Motor neuron (in vitro differentiated cells): Measurements from ENCODE around the gene ANXA11. TPM values are rescaled to one million over a fixed set of nuclear protein-coding genes. Genes with fewer than 3 reads are reported as not detected.

Experiments used
- ATAC-seq, 8 experiments: fragments of 200-7000 bp; cut with Tn5 transposase; replicated peaks in 6 of 8; 2 replicates each; pipeline ENCODE4 v1.8.0; 2021; ENCODE audit warnings: mild to moderate bottlenecking in 8 of 8, moderate library complexity in 8 of 8
- H3K27ac ChIP-seq, 2 donors: fragments of 250-450 bp; sonication (Bioruptor Pico); 2 replicates each; pipeline ENCODE4 v1.9.0; 2021; ENCODE audit warnings: antibody characterized with exemption in 2 of 2, mild to moderate bottlenecking in 2 of 2, moderate library complexity in 1 of 2
- H3K4me1 ChIP-seq, 2 donors: fragments of 250-450 bp; sonication (Bioruptor Pico); replicated peaks in 1 of 2; 2 replicates each; pipeline ENCODE4 v1.6.1; 2021; ENCODE audit warnings: antibody characterized with exemption in 2 of 2, mild to moderate bottlenecking in 2 of 2, moderate library complexity in 1 of 2
- H3K4me3 ChIP-seq, 5 donors: fragments of 250-450 bp; sonication (Bioruptor Pico); 2 replicates each; pipeline ENCODE4 v1.9.0; 2021; ENCODE audit warnings: antibody characterized with exemption in 5 of 5, mild to moderate bottlenecking in 5 of 5, moderate library complexity in 4 of 5
- WGBS, 10 experiments: fragments of 450-650 bp; shearing (Covaris generic); methylation state at CpG; one replicate each; pipeline ENCODE4 v1.0.0; 2022; 5-methylcytosine and 5-hydroxymethylcytosine counted together
- in situ Hi-C, 9 experiments: fragments of 400-800 bp; cut with MboI; loops; one replicate each; pipeline ENCODE4 v1.15.0; 2021; ENCODE audit warnings: low sequenced_read_pairs in 9 of 9, low pct_unique_long_range_greater_than_20kb in 2 of 9; ENCODE audit not compliant: unreplicated experiment in 9 of 9
- total RNA-seq, 8 experiments: library from RNA; unstranded; fragments of 300-600 nt; gene quantifications; 2 replicates each; pipeline versions ENCODE4 v1.2.3 to v1.2.4, GENCODE V29; 2022

ANXA11 gene
- total RNA-seq, 8 experiments from 2014 or later, result 4.9 to 197 (median 37.4) TPM

- Histone ChIP-seq H3K4me1 (no peaks in the 10 kb centered on the region), H3K4me3 (no peak overlapping the region), H3K27ac (no peak overlapping the region)
- in situ Hi-C loops, result no loop called here
- no peak for ATAC-seq
Observed at GRCh38 chr10:80122110-80122710, 83.1 kb downstream of the ANXA11 start.

GRCh38 chr10:80118669-80119068 lies 86.7 kb downstream of the ANXA11 start:
- Histone ChIP-seq H3K4me1 (no peaks in the 10 kb centered on the region), H3K4me3 (no peak overlapping the region), H3K27ac (no peak overlapping the region)
- no peak for ATAC-seq
- 33 to 90% (median 84%) methylated on average over 1 to 3 of the region's 4 CpGs; no CpG with 5 or more reads in 2 of the 10 experiments for WGBS, 10 experiments
- in situ Hi-C loops, result no loop called here

- H3K4me3 ChIP-seq, result no peak overlapping the region
- 67 to 100% (median 95%) methylated on average over 1 of the region's 1 CpG; no CpG with 5 or more reads in 2 of the 10 experiments for WGBS, 10 experiments
- ATAC-seq, result no peak
- in situ Hi-C loops, result no loop called here
- H3K4me1 ChIP-seq, result no peaks in the 10 kb centered on the region
- no peak overlapping the region for H3K27ac ChIP-seq
Observed at GRCh38 chr10:80110986-80111385, 94.4 kb downstream of the ANXA11 start.

GRCh38 chr10:80108576-80109239 lies 96.6 kb downstream of the ANXA11 start:
- in situ Hi-C loops, result no loop called here
- Histone ChIP-seq H3K4me3 (no peak overlapping the region), H3K27ac (no peak overlapping the region), H3K4me1 (no peaks in the 10 kb centered on the region)
- ATAC-seq, result no peak
- WGBS, 10 experiments, result 29 to 100% (median 77%) methylated on average over 1 to 8 of the region's 8 CpGs

GRCh38 chr10:80104066-80104926 lies 101.0 kb downstream of the ANXA11 start:
- no peak overlapping the region for H3K27ac ChIP-seq
- no peaks in the 10 kb centered on the region for H3K4me1 ChIP-seq
- in situ Hi-C loops, result no loop called here
- 2 to 100% (median 86%) methylated on average over 1 to 8 of the region's 10 CpGs for WGBS, 10 experiments
- ATAC-seq, result peak in 5 of 8 experiments; percentile 62 to 99 (median 96)
- H3K4me3 ChIP-seq, result no peak overlapping the region

Other genes starting within 250 kb of the ANXA11 start
- 10 to 100 TPM in 6 of 8 experiments, 1 to 10 TPM in 2; 8.9 to 28.5 (median 15.1) TPM for gene TMEM254, start 126.9 kb downstream of the ANXA11 start, total RNA-seq
- gene PLAC9, start 72.8 kb downstream of the ANXA11 start, total RNA-seq, result 10 to 100 TPM in 3 of 8 experiments, 1 to 10 TPM in 1, under 1 TPM in 3, not detected in 1; 0.16 to 47.0 (median 1.0) TPM
- gene MAT1A, start 84.1 kb upstream of the ANXA11 start, total RNA-seq, result 1 to 10 TPM in 1 of 8 experiments, under 1 TPM in 5, not detected in 2; 0.04 to 3.2 (median 0.63) TPM
- under 1 TPM in 1 of 8 experiments, not detected in 7; 0.27 TPM for gene DYDC1, start 151.2 kb upstream of the ANXA11 start, total RNA-seq
- 1 to 10 TPM in 4 of 8 experiments, under 1 TPM in 2, not detected in 2; 0.45 to 9.3 (median 1.7) TPM for gene DYDC2, start 151.2 kb upstream of the ANXA11 start, total RNA-seq
- gene PRXL2A, start 203.0 kb upstream of the ANXA11 start, total RNA-seq, result 100 to 1,000 TPM in 2 of 8 experiments, 10 to 100 TPM in 5, 1 to 10 TPM in 1; 4.8 to 166 (median 53.5) TPM
- 10 to 100 TPM; 12.4 to 44.8 (median 16.1) TPM for gene TSPAN14, start 248.8 kb upstream of the ANXA11 start, total RNA-seq